ENCODE results near the gene C2CD2.
"Not testable (repeated sequence)": the region's sequence is repeated elsewhere in the genome, so short reads cannot be mapped to it uniquely, and the experiment has no call there.

C2CD2 gene

GRCh38 chr21:41957991-41958766, 4.4 kb upstream of the C2CD2 start:
- DNase-seq (ENCODE audit: low read depth) = no peak

GRCh38 chr21:41956926-41957729, 3.3 kb upstream of the C2CD2 start:
- DNase-seq (ENCODE audit: low read depth) = no peak

- no peak for DNase-seq (ENCODE audit: low read depth)
Observed at GRCh38 chr21:41955516-41955915, 1.7 kb upstream of the C2CD2 start.

- DNase-seq (ENCODE audit: low read depth) = no peak
Observed at GRCh38 chr21:41954654-41955499, 1.1 kb upstream of the C2CD2 start.

- DNase-seq (ENCODE audit: low read depth) = no peak
Observed at GRCh38 chr21:41953249-41953830, 478 bp downstream of the C2CD2 start.

GRCh38 chr21:41952568-41953248, 1.1 kb downstream of the C2CD2 start:
- no peak for DNase-seq (ENCODE audit: low read depth)

GRCh38 chr21:41951876-41952567, 1.8 kb downstream of the C2CD2 start:
- DNase-seq (ENCODE audit: low read depth) = no peak

GRCh38 chr21:41950941-41951351, 2.9 kb downstream of the C2CD2 start:
- DNase-seq (ENCODE audit: low read depth) = no peak

GRCh38 chr21:41949631-41950030, 4.2 kb downstream of the C2CD2 start:
- not testable (repeated sequence) for DNase-seq (ENCODE audit: low read depth)

- DNase-seq (ENCODE audit: low read depth) = no peak
Observed at GRCh38 chr21:41948901-41949300, 4.9 kb downstream of the C2CD2 start.

- no peak for DNase-seq (ENCODE audit: low read depth)
Observed at GRCh38 chr21:41948078-41948895, 5.5 kb downstream of the C2CD2 start.

- DNase-seq (ENCODE audit: low read depth) = no peak
Observed at GRCh38 chr21:41945982-41946381, 7.8 kb downstream of the C2CD2 start.

- DNase-seq (ENCODE audit: low read depth) = no peak
Observed at GRCh38 chr21:41943851-41944250, 10.0 kb downstream of the C2CD2 start.

GRCh38 chr21:41942457-41942856, 11.4 kb downstream of the C2CD2 start:
- no peak for DNase-seq (ENCODE audit: low read depth)

GRCh38 chr21:41941941-41942340, 11.9 kb downstream of the C2CD2 start:
- DNase-seq (ENCODE audit: low read depth) = no peak

- DNase-seq (ENCODE audit: low read depth) = no peak
Observed at GRCh38 chr21:41940431-41940830, 13.4 kb downstream of the C2CD2 start.

GRCh38 chr21:41939391-41939790, 14.4 kb downstream of the C2CD2 start:
- DNase-seq (ENCODE audit: low read depth) = no peak

GRCh38 chr21:41933313-41934079, 20.3 kb downstream of the C2CD2 start:
- no peak for DNase-seq (ENCODE audit: low read depth)
